ENCODE measurements around the gene FOXA3. TPM values are rescaled to one million over a fixed set of nuclear protein-coding genes. Genes with fewer than 3 reads are reported as not detected.

FOXA3 gene
- total RNA-seq, 1 experiment from 2014 or later = 5.8 TPM

- no peak for TF ChIP-seq POLR2A (IDR thresholded peaks at IDR 0.05; ENCODE audit: borderline replicate concordance, extremely low read depth, insufficient read depth, insufficient read length)
- no peak for TF ChIP-seq ZFX (IDR thresholded peaks at IDR 0.05)
- TF ChIP-seq SP1 (IDR thresholded peaks at IDR 0.05; ENCODE audit: low read depth) = no peak
- no peak for TF ChIP-seq SIN3A (IDR thresholded peaks at IDR 0.05; ENCODE audit: low read depth)
- TF ChIP-seq ZNF274 (IDR thresholded peaks at IDR 0.05; ENCODE audit: low read depth, low read length) = no peak
- TF ChIP-seq JUND (IDR thresholded peaks at IDR 0.05) = no peak
- no peak for TF ChIP-seq FOSL1 (IDR thresholded peaks at IDR 0.05; ENCODE audit: low read depth)
- TF ChIP-seq ELF1 (IDR thresholded peaks at IDR 0.05; ENCODE audit: borderline replicate concordance, low read depth) = no peak
- no peak for TF ChIP-seq ATF3 (IDR thresholded peaks at IDR 0.05)
- TF ChIP-seq REST (IDR thresholded peaks at IDR 0.05; ENCODE audit: low read depth) = no peak
- no peak for TF ChIP-seq CBX3 (IDR thresholded peaks at IDR 0.05; ENCODE audit: low read depth)
- no peak for TF ChIP-seq CTCF (IDR thresholded peaks at IDR 0.05 in 2 of 3, conservative IDR thresholded peaks at IDR 0.05 in 1 of 3; ENCODE audit: borderline replicate concordance in 1 of 3, insufficient read depth in 1 of 3, low read depth in 2 of 3, low read length in 2 of 3)
- TF ChIP-seq TCF7L2 (IDR thresholded peaks at IDR 0.05; ENCODE audit: borderline replicate concordance, extremely low read depth, insufficient read depth, insufficient read length) = no peak
- no peak for TF ChIP-seq EZH2phosphoT487 (IDR thresholded peaks at IDR 0.05; ENCODE audit: borderline replicate concordance)
- Histone ChIP-seq H3K9ac (ENCODE audit: low read length) (no peak overlapping the region), H3K79me2 (ENCODE audit: insufficient read depth, low read length) (no peaks in the 10 kb centered on the region), H3K4me2 (ENCODE audit: low read length) (no peak overlapping the region), H3K27me3 (ENCODE audit: insufficient read depth, low read length) (no peaks in the 10 kb centered on the region), H3K36me3 (ENCODE audit: control insufficient read depth in 1 of 2, insufficient read depth in 2 of 2, low read length in 2 of 2) (peaks cover 15 to 35% of the 10 kb centered on the region in 2 experiments; a peak in 3 of 4 replicates), H3K9me2 (ENCODE audit: insufficient read depth) (no peaks in the 10 kb centered on the region), H3K9me3 (ENCODE audit: control insufficient read depth in 1 of 2, insufficient read depth in 1 of 2, low read depth in 1 of 2, low read length in 2 of 2) (no peaks in the 10 kb centered on the region), H3K4me1 (ENCODE audit: control insufficient read depth in 1 of 2, insufficient read depth in 2 of 2, low read length in 2 of 2) (peaks cover 3 to 11% of the 10 kb centered on the region in 2 experiments; a peak in 3 of 4 replicates), H3K27ac (ENCODE audit: low read depth, low read length) (no peak overlapping the region), H2AFZ (ENCODE audit: low read depth, low read length, poor library complexity, severe bottlenecking) (no peak overlapping the region), H4K20me1 (ENCODE audit: insufficient read depth) (no peaks in the 10 kb centered on the region), H3K4me3 (replicated peaks in 1 of 2; ENCODE audit: low read depth in 1 of 2, low read length in 2 of 2) (no peak overlapping the region)
- ATAC-seq = no peak
- DNase-seq (ENCODE audit: low read depth, low spot score) = no peak
- no TSS peak for BruUV-seq (replicated peaks)
- ChIA-PET CTCF (no interaction called here), POLR2A (no interaction called here), RAD21 (ENCODE audit: low non-redundant PET in 1 of 2, low total read pairs in 2 of 2, uncharacterized antibody in 2 of 2, unreplicated experiment in 2 of 2) (no interaction called here)
- intact Hi-C loops (cut with micrococcal nuclease) = no loop called here
These were observed 42.6 kb upstream of the FOXA3 start for GRCh38 chr19:45821570-45821969.
